Left kidney (tissue), 2 donors: ENCODE measurements around the gene TPST2. TPM values are rescaled to one million over a fixed set of nuclear protein-coding genes. Genes with fewer than 3 reads are reported as not detected.
"Not testable (repeated sequence)": the region's sequence is repeated elsewhere in the genome, so short reads cannot be mapped to it uniquely, and the experiment has no call there.

Experiments used
- DNase-seq: peaks from one replicate; pipeline ENCODE4 v3.0.0-alpha.2; 2013
- polyA plus RNA-seq: library from polyadenylated mRNA; unstranded; fragments of 120-200 nt; gene quantifications from one replicate; pipeline ENCODE4 v1.2.1, GENCODE V29; 2013; ENCODE audit not compliant: insufficient read length

TPST2 gene
- polyA plus RNA-seq, 1 donor = 26.7 TPM

- no peak for DNase-seq
Observed at GRCh38 chr22:26535603-26535908, 54.4 kb downstream of the TPST2 start.

- no peak for DNase-seq
Observed at GRCh38 chr22:26534874-26535602, 54.9 kb downstream of the TPST2 start.

DNA sequence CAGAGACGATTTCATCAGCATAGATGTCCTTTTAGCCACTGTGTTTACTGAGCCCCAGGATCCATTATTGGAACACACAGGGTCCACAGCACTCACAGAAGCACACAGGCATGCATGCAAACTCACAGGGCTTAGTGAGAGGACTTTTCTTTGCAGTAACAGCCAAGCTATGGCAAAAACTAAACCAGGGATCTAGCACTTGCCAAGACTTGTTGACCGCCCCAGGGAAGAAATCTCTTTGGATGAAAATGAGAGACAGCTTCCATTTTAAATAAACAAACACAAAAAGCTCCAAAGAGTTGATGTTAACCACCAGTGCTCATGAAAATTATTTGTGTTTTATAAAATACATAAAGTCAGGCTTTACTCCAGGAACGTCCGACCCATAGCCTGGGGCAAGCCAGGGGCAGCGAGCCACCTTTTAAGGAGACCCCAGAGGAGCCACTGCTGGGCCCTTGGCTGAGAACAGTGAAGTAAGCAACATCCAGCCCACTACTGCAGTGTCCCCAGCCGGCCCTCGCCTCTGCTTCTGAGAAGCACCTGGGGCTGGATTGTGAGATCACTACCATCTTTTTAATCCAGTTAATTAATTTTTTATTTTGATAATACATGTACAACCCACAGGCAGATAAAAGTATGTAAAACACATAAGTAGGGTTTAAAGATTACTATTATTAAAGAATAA is 55.6 kb downstream of the TPST2 start:
- DNase-seq = no peak

GRCh38 chr22:26529345-26529744 is 60.6 kb downstream of the TPST2 start:
- DNase-seq = no peak

GRCh38 chr22:26528518-26528917 is 61.4 kb downstream of the TPST2 start:
- DNase-seq = not testable (repeated sequence)

- no peak for DNase-seq
Observed at GRCh38 chr22:26527574-26528465, 62.1 kb downstream of the TPST2 start.

DNA sequence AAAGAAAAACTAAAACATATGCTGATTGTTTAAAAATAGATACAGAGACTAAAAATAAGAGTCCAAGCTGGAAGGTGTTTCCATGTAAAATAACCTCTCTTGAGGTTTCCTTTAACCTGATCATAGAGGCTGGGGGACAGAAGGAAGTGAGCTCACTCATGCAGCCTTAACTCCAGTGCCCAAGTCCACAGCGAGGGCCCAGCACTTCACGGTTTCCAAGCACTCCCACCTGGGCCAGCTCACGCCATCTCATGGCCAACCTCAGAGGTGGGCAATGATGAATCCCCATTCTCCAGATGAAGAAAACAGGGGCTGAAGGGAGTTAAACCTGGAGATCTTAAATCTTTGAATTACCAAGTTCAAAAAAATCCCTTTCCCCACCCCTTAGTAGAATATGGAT is 62.8 kb downstream of the TPST2 start:
- no peak for DNase-seq

GRCh38 chr22:26525946-26526564 is 63.9 kb downstream of the TPST2 start:
- no peak for DNase-seq

DNA sequence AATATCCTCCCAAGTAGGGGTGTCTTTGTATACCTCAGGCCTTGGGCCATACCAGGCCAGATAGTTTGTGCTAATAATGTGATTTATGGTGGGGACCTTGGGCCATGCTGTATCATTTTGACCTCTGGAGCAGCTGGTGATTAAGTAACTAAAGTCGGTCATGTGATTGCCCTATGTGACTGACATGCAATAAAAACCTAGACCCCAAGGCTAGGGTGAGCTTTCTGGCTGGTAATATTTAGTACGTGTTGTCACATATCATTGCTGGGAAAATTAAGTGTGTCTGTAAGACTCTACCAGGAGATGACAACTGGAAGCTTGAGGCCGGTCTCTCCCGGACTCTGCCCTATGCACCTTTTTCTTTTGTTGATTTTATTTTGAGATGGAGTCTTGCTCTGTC is 65.1 kb downstream of the TPST2 start:
- DNase-seq = no peak

GRCh38 chr22:26522592-26522991 is 67.3 kb downstream of the TPST2 start:
- DNase-seq = no peak

- no peak for DNase-seq
Observed at GRCh38 chr22:26522012-26522411, 67.9 kb downstream of the TPST2 start.

- no peak for DNase-seq
Observed at GRCh38 chr22:26517429-26517828, 72.5 kb downstream of the TPST2 start.

GRCh38 chr22:26516503-26516902 is 73.4 kb downstream of the TPST2 start:
- DNase-seq = no peak

- DNase-seq = no peak
Observed at GRCh38 chr22:26515931-26516330, 74.0 kb downstream of the TPST2 start.

DNA sequence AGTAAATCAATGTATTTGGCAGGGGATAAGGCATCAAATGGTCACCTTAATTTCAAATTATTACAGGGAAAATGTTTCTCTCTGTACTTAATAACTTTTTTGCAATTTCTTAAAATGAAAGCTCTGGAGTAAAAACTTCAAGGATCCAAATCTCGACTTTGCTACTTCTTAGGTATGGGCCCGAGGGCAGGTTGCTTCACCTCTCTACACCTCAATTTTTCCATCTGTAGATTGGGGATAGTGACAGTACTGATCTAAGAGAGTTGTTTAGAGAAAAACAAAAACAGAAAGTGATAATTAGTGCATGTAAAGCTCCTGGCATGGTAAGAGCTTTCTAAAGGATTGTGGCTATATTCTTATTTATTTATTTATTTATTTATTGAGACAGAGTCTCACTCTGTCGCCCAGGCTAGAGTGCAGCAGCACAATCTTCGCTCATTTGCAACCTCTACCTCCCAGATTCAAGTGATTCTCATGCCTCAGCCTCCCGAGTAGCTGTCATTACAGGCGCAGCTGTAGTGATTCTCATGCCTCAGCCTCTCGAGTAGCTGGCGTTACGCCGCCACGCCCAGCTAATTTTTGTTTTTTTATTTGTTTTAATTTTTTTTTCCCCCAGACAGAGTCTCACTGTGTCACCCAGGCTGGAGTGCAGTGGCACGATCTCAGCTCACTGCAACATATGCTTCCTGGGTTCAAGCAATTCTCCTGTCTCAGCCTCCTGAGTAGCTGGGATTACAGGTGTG is 75.3 kb downstream of the TPST2 start:
- no peak for DNase-seq

DNA sequence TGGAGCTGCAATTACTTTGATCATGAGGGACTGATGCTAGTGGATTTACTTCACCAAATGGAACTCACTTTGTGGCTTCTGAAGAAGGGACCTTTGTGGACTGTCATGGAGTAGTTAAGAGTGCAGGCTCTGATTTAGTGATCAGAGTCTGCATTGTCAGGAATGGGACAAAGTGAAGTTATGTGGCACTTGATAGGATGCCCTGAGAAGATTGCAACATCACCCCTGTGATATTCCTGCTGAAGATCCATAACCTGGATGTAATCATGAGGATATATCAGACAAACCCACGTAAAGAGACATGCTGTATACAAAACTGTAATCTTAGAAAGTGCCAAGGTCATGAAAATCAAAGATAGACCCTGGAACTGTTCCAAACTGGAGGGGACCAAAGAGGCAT is 76.1 kb downstream of the TPST2 start:
- DNase-seq = no peak

- peak; percentile 92 for DNase-seq
Observed at GRCh38 chr22:26512149-26512793, 77.7 kb downstream of the TPST2 start, which contains the start of gene TFIP11. TFIP11 (minus strand) TSS chr22:26512473; CDS start chr22:26510272, 2,201 bp downstream.

DNA sequence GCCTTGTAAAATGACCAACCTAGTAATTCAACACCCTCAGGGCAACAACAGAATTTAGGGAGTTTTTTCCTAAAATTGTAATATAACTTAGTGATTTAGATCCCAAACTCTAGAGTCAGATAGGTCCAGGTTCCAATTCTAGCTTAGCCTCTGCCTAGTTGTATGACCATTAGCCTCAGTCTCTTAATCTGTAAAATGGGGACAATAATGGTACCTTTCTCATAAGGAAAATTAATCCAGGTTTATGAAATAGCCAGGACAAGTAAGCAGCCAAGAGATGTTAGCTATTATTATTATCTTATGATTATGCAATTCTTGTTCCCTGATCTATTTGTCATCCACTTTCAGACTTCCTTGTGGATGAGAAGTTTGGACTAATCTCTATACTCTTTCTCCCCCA is 81.8 kb downstream of the TPST2 start:
- DNase-seq = no peak

GRCh38 chr22:26503758-26504157 is 86.2 kb downstream of the TPST2 start:
- no peak for DNase-seq

- DNase-seq = no peak
Observed at GRCh38 chr22:26502688-26503561, 87.0 kb downstream of the TPST2 start.
